Measurements from ENCODE around the gene KCMF1.

Gene KCMF1

DNA sequence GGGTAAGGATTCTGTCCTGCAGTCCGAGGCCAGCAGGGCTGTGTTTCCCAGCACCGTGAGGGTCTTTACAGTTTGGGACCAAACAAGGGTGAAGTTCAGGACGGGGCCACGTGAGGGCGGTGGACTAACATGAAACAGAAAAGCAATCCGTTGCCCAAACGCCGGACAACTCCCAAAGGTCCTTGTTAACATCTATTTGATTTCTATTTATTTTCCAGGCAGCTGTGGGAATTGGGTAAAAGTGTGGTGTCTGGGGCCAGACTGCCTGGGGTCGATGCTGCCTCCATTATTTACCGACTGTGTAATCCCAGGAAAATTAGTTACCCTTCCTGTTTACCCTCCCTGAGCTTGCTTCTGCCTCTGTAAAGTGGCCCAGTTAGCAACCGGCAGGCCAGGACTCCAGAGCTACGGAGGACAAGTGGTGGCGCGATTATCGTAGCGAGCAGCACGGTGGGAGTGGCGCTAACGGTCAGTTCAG is 96.0 kb downstream of the KCMF1 start:
- H3K9me3 ChIP-seq (ENCODE audit: insufficient read depth, low read length) = no peaks in the 10 kb centered on the region
- DNase-seq (ENCODE audit: low read depth, low spot score) = peak; percentile 82
- H3K36me3 ChIP-seq (ENCODE audit: insufficient read depth, insufficient read length, low read length) = no peaks in the 10 kb centered on the region
- H3K27me3 ChIP-seq (ENCODE audit: insufficient read depth, insufficient read length) = peaks cover 16% of the 10 kb centered on the region
- H3K4me1 ChIP-seq (ENCODE audit: insufficient read depth, insufficient read length) = peaks cover 1% of the 10 kb centered on the region
- no peak overlapping the region for H3K4me3 ChIP-seq (ENCODE audit: insufficient read length, low read depth)
- H3K9ac ChIP-seq (ENCODE audit: insufficient read length, low read depth) = peak overlapping the region; percentile 17
- no peak for TF ChIP-seq SUZ12 (IDR thresholded peaks at IDR 0.05; ENCODE audit: extremely low read depth, insufficient read depth, insufficient read length)
- TF ChIP-seq ZNF274 (IDR thresholded peaks at IDR 0.05; ENCODE audit: low read depth, low read length) = no peak
- TF ChIP-seq YY1 (IDR thresholded peaks at IDR 0.05; ENCODE audit: insufficient read depth, insufficient read length) = no peak

DNA sequence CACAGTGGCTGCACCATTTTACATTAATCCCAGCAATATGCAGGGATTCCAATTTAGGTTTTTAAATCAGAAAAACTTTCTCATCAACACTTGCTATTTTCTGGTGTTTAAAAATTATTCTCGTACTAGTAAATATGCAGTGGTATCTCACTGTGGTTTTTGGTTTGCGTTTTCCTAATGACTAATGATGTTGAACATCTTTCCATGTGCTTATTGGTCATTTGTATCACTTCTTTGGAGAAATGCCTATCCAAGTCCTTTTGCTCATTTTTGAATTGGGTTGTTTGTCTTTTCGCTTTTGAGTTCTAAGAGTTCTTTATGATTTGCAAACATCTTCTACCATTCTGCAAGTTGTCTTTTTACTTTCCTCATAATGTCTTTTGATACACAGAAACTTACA is 100.1 kb downstream of the KCMF1 start:
- TF ChIP-seq YY1 (IDR thresholded peaks at IDR 0.05; ENCODE audit: insufficient read depth, insufficient read length) = no peak
- no peak for DNase-seq (ENCODE audit: low read depth, low spot score)
- no peak overlapping the region for H3K4me3 ChIP-seq (ENCODE audit: insufficient read length, low read depth)
- no peaks in the 10 kb centered on the region for H3K4me1 ChIP-seq (ENCODE audit: insufficient read depth, insufficient read length)
- peaks cover 9% of the 10 kb centered on the region for H3K27me3 ChIP-seq (ENCODE audit: insufficient read depth, insufficient read length)
- no peak overlapping the region for H3K9ac ChIP-seq (ENCODE audit: insufficient read length, low read depth)
- no peaks in the 10 kb centered on the region for H3K36me3 ChIP-seq (ENCODE audit: insufficient read depth, insufficient read length, low read length)
- no peaks in the 10 kb centered on the region for H3K9me3 ChIP-seq (ENCODE audit: insufficient read depth, low read length)

- H3K4me3 ChIP-seq (ENCODE audit: insufficient read length, low read depth) = no peak overlapping the region
- no peak overlapping the region for H3K9ac ChIP-seq (ENCODE audit: insufficient read length, low read depth)
- H3K9me3 ChIP-seq (ENCODE audit: insufficient read depth, low read length) = no peaks in the 10 kb centered on the region
- DNase-seq (ENCODE audit: low read depth, low spot score) = no peak
- no peak for TF ChIP-seq ZNF274 (IDR thresholded peaks at IDR 0.05; ENCODE audit: low read depth, low read length)
- no peak for TF ChIP-seq SUZ12 (IDR thresholded peaks at IDR 0.05; ENCODE audit: extremely low read depth, insufficient read depth, insufficient read length)
- no peak for TF ChIP-seq YY1 (IDR thresholded peaks at IDR 0.05; ENCODE audit: insufficient read depth, insufficient read length)
- H3K36me3 ChIP-seq (ENCODE audit: insufficient read depth, insufficient read length, low read length) = no peaks in the 10 kb centered on the region
- no peaks in the 10 kb centered on the region for H3K4me1 ChIP-seq (ENCODE audit: insufficient read depth, insufficient read length)
- peaks cover 4% of the 10 kb centered on the region for H3K27me3 ChIP-seq (ENCODE audit: insufficient read depth, insufficient read length)
These were observed 102.1 kb downstream of the KCMF1 start for GRCh38 chr2:85073033-85073432.

- peaks cover 6% of the 10 kb centered on the region; the same call in 1 of the 2 replicates for H3K9me3 ChIP-seq (ENCODE audit: insufficient read depth, low read length)
- H3K27me3 ChIP-seq (ENCODE audit: insufficient read depth, insufficient read length) = no peaks in the 10 kb centered on the region
- TF ChIP-seq YY1 (IDR thresholded peaks at IDR 0.05; ENCODE audit: insufficient read depth, insufficient read length) = no peak
- TF ChIP-seq ZNF274 (IDR thresholded peaks at IDR 0.05; ENCODE audit: low read depth, low read length) = no peak
- no peak for TF ChIP-seq SUZ12 (IDR thresholded peaks at IDR 0.05; ENCODE audit: extremely low read depth, insufficient read depth, insufficient read length)
- no peak for DNase-seq (ENCODE audit: low read depth, low spot score)
- no peaks in the 10 kb centered on the region for H3K36me3 ChIP-seq (ENCODE audit: insufficient read depth, insufficient read length, low read length)
- no peak overlapping the region for H3K9ac ChIP-seq (ENCODE audit: insufficient read length, low read depth)
- no peak overlapping the region for H3K4me3 ChIP-seq (ENCODE audit: insufficient read length, low read depth)
- H3K4me1 ChIP-seq (ENCODE audit: insufficient read depth, insufficient read length) = no peaks in the 10 kb centered on the region
These were observed 105.8 kb downstream of the KCMF1 start for GRCh38 chr2:85076618-85077274.

GRCh38 chr2:85077859-85078419 is 107.0 kb downstream of the KCMF1 start:
- no peaks in the 10 kb centered on the region for H3K27me3 ChIP-seq (ENCODE audit: insufficient read depth, insufficient read length)
- no peak overlapping the region for H3K9ac ChIP-seq (ENCODE audit: insufficient read length, low read depth)
- H3K4me1 ChIP-seq (ENCODE audit: insufficient read depth, insufficient read length) = no peaks in the 10 kb centered on the region
- TF ChIP-seq YY1 (IDR thresholded peaks at IDR 0.05; ENCODE audit: insufficient read depth, insufficient read length) (no peak), SUZ12 (IDR thresholded peaks at IDR 0.05; ENCODE audit: extremely low read depth, insufficient read depth, insufficient read length) (no peak), ZNF274 (IDR thresholded peaks at IDR 0.05; ENCODE audit: low read depth, low read length) (no peak)
- H3K4me3 ChIP-seq (ENCODE audit: insufficient read length, low read depth) = no peak overlapping the region
- no peaks in the 10 kb centered on the region for H3K36me3 ChIP-seq (ENCODE audit: insufficient read depth, insufficient read length, low read length)
- no peak for DNase-seq (ENCODE audit: low read depth, low spot score)
- peaks cover 10% of the 10 kb centered on the region; the same call in 1 of the 2 replicates for H3K9me3 ChIP-seq (ENCODE audit: insufficient read depth, low read length)

GRCh38 chr2:85078536-85078935 is 107.6 kb downstream of the KCMF1 start:
- Histone ChIP-seq H3K9me3 (ENCODE audit: insufficient read depth, low read length) (peaks cover 10% of the 10 kb centered on the region; the same call in 1 of the 2 replicates), H3K27me3 (ENCODE audit: insufficient read depth, insufficient read length) (no peaks in the 10 kb centered on the region), H3K4me3 (ENCODE audit: insufficient read length, low read depth) (no peak overlapping the region), H3K9ac (ENCODE audit: insufficient read length, low read depth) (no peak overlapping the region), H3K36me3 (ENCODE audit: insufficient read depth, insufficient read length, low read length) (no peaks in the 10 kb centered on the region), H3K4me1 (ENCODE audit: insufficient read depth, insufficient read length) (no peaks in the 10 kb centered on the region)
- DNase-seq (ENCODE audit: low read depth, low spot score) = no peak
- TF ChIP-seq YY1 (IDR thresholded peaks at IDR 0.05; ENCODE audit: insufficient read depth, insufficient read length) = no peak
- TF ChIP-seq SUZ12 (IDR thresholded peaks at IDR 0.05; ENCODE audit: extremely low read depth, insufficient read depth, insufficient read length) = no peak
- TF ChIP-seq ZNF274 (IDR thresholded peaks at IDR 0.05; ENCODE audit: low read depth, low read length) = no peak

GRCh38 chr2:85083092-85083491 is 112.1 kb downstream of the KCMF1 start:
- Histone ChIP-seq H3K4me1 (ENCODE audit: insufficient read depth, insufficient read length) (no peaks in the 10 kb centered on the region), H3K9me3 (ENCODE audit: insufficient read depth, low read length) (peaks cover 10% of the 10 kb centered on the region; the same call in 1 of the 2 replicates), H3K36me3 (ENCODE audit: insufficient read depth, insufficient read length, low read length) (no peaks in the 10 kb centered on the region), H3K4me3 (ENCODE audit: insufficient read length, low read depth) (no peak overlapping the region), H3K9ac (ENCODE audit: insufficient read length, low read depth) (no peak overlapping the region), H3K27me3 (ENCODE audit: insufficient read depth, insufficient read length) (no peaks in the 10 kb centered on the region)
- TF ChIP-seq ZNF274 (IDR thresholded peaks at IDR 0.05; ENCODE audit: low read depth, low read length) (no peak), SUZ12 (IDR thresholded peaks at IDR 0.05; ENCODE audit: extremely low read depth, insufficient read depth, insufficient read length) (no peak), YY1 (IDR thresholded peaks at IDR 0.05; ENCODE audit: insufficient read depth, insufficient read length) (no peak)
- no peak for DNase-seq (ENCODE audit: low read depth, low spot score)
